HG02981 (cell line): ENCODE measurements around the gene LRP6.
"Not testable (repeated sequence)": the region's sequence is repeated elsewhere in the genome, so short reads cannot be mapped to it uniquely, and the experiment has no call there.

Experiments used
- ATAC-seq: cut with Tn5 transposase; IDR thresholded peaks from one replicate; pipeline ENCODE4 v1.9.1; 2021; ENCODE audit warnings: mild to moderate bottlenecking, moderate library complexity; ENCODE audit not compliant: unreplicated experiment

Gene LRP6

GRCh38 chr12:12127304-12127703, 139.5 kb downstream of the LRP6 start:
- ATAC-seq = no peak

GRCh38 chr12:12126551-12126950, 140.3 kb downstream of the LRP6 start:
- ATAC-seq = no peak

DNA sequence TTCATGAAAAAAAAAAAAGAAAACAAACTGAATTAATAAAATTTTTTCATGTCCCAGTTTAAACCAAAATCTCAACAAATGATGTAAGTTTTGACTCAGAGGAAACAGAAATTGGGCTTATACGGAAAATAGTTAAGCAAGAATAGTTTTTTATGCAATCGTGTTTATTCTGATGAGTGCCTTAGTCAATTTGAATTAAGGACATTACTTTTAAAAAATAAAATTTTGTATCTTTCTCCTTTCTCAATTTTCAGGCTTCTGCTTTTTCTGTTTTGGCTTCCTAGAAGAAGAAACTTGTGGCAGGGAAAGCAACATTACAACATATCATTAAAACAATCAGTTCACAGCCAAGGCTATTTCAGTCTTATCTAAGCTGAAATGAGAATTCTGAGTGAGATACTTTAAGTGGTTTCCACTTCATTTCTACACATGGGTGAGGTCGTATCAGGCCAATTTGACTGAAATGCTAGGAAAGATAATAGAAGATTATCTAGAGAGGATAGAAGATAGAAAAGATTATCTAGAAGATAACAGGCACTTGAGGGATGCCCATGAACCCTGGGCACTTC, 143.7 kb downstream of the LRP6 start:
- ATAC-seq = no peak

- ATAC-seq = no peak
Measured at GRCh38 chr12:12121061-12121460, 145.8 kb downstream of the LRP6 start.

DNA sequence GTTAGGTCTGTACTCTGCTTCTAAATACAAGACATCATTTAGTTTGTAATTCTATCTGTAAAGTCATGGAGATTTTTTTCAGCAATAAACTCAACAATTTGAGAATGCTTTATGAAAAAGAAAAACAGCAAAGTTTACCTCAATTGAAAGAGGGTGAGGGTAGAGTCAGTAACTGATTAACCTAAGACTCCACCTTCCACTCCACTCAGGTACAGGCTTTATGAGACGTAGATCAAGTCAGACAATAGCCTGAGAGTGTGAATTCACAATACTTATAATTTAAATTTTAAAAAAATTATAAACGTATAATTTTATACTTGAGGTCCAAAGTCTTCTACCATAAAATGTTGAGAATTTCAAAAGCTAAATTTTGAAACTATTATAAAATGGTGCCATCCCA, 150.2 kb downstream of the LRP6 start:
- ATAC-seq = no peak

DNA sequence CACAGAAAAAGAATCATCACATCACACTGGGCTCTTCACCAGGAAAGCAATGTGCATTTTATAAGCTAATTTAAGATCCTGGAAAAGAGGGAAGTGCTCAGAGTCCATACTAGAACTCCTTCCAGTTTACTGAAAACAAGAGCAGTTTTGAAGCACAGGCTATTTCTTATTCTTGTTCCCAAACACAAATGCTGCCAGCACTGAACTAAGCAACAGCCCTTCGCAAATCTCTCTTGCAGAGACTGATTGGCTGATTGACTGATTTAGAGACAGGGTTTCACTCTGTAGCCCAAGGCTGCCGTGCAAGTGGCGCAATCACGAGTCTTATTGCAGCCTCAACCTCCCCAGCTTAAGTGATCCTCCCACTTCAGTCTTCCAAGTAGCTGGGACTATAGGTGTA, 151.3 kb downstream of the LRP6 start:
- ATAC-seq = no peak

DNA sequence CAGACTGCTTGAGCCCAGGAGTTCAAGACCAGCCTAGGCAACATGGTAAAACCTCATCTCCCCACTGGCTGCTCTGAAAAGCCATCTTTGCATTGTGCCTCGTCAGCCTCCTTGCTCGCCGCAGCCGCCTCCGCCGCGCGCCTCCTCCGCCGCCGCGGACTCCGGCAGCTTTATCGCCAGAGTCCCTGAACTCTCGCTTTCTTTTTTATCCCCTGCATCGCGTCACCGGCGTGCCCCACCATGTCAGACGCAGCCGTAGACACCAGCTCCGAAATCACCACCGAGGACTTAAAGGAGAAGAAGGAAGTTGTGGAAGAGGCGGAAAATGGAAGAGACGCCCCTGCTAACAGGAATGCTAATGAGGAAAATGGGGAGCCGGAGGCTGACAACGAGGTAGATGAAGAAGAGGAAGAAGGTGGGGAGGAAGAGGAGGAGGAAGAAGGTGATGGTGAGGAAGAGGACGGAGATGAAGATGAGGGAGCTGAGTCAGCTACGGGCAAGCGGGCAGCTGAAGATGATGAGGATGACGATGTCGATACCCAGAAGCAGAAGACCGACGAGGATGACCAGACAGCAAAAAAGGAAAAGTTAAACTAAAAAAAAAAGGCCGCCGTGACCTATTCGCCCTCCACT, 155.8 kb downstream of the LRP6 start:
- not testable (repeated sequence) for ATAC-seq

GRCh38 chr12:12108441-12109058, 158.3 kb downstream of the LRP6 start:
- no peak for ATAC-seq

DNA sequence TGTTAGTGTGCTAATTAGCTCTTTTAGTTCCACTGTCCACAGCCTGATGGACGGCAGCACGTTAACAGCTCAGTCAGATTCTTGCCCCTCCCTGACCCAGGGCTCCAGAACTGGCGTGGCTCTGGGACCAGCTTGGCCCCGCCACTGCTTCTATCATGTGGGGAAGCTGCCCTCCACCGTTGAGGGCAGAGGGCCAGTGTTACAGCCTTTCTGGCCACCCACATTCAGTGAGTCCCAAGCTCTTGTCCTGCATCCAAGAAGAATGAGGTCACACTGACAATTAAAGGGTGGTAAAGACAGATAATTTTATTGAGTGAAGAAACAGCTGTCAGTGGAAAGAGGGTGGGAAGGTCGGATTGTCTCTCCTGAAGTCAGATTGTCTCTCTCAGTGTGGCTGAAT, 159.2 kb downstream of the LRP6 start:
- ATAC-seq = no peak

- no peak for ATAC-seq
Measured at GRCh38 chr12:12099102-12099501, 167.7 kb downstream of the LRP6 start.

GRCh38 chr12:12098691-12099015, 168.2 kb downstream of the LRP6 start:
- ATAC-seq = no peak

DNA sequence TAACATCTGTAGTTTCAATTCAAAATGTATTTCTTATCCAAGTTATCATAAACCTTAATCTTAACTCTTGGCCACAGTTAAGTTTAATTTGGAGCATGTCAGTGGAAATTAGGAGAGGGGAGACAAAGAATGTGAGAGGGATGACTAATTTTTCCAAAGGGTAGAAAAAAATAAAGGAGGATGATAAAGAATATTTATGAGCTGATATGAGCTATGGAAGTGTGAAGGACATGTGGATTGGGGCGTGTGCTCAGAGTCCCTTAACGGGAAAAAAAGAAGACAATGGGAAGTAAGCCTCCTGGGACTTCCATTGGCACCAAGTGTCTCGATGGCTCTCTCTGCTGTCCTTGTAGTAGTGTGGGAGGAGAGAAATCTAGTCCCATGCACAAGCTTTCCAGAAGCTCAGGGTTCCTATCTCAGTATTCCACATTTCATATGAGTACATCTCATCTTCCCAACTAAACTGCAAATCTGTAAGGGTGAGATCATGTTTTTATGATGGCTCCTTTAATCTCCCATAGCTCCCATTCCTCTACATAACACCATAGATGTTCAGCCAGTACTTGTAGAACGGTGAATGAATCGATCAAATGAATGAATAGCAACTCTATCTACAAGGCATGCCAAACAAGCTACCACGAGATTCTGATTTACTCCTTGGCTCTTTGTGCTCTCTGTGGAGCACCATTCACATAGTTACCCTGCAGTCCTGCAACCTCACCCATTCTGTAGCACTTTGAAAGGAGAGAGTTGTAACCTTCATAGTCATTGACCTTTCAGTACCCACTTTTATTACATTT, 168.8 kb downstream of the LRP6 start:
- ATAC-seq = no peak

DNA sequence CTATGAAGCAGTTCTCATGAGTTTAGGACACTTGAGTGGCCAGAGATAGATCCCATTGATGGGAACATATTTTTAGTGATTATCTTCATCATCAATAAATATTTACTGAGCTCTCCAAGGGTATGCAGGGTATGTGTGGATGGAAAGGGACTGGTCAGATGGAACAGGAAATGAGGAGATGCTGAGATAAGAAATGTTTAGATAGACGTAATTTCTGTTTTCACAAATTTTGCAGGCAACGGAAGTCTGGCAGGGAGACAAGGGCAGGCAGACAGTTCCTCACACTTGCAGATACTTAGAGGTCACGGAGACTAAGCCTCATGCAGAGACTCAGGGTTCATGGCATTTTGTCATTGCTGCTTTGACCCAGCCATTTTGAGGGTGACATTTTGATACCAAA, 171.8 kb downstream of the LRP6 start:
- ATAC-seq = no peak

DNA sequence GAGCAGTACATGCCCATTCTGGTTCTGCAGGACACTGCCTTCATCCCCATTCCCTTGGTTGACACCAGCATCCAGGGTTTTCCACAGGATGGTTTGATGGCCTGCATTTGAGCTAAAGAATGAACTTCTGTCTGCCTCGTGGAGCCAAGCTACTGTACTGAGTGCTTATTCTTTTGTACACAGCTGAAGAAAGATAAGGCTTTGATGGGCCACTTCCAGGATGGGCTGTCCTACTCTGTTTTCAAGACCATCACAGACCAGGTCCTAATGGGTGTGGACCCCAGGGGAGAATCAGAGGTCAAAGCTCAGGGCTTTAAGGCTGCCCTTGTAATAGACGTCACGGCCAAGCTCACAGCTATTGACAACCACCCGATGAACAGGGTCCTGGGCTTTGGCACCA, 172.4 kb downstream of the LRP6 start:
- ATAC-seq = no peak

- ATAC-seq = no peak
Measured at GRCh38 chr12:12091977-12092663, 174.7 kb downstream of the LRP6 start.

DNA sequence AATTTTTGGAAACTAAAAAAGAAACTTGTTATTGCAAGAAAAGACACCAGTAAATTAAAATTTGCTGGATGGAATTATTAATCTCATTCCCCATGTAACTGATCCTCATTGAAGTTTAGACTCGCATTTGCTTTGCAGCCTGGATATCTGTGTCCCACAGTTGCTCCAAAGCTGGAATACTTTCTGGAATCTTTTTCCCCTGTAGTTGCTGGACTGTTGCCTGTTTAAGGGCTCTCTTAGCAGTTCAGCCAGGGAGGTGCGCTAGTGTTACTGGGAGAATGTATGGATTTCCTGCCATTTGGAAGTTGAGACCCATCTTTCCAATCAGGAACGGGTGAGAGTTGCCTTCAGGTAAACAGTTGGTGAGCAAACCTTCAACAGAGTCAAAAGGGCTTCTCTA, 175.8 kb downstream of the LRP6 start:
- no peak for ATAC-seq

GRCh38 chr12:12088761-12089160, 178.1 kb downstream of the LRP6 start:
- ATAC-seq = no peak

GRCh38 chr12:12088147-12088546, 178.7 kb downstream of the LRP6 start:
- no peak for ATAC-seq

- no peak for ATAC-seq
Measured at GRCh38 chr12:12087693-12088034, 179.2 kb downstream of the LRP6 start.

DNA sequence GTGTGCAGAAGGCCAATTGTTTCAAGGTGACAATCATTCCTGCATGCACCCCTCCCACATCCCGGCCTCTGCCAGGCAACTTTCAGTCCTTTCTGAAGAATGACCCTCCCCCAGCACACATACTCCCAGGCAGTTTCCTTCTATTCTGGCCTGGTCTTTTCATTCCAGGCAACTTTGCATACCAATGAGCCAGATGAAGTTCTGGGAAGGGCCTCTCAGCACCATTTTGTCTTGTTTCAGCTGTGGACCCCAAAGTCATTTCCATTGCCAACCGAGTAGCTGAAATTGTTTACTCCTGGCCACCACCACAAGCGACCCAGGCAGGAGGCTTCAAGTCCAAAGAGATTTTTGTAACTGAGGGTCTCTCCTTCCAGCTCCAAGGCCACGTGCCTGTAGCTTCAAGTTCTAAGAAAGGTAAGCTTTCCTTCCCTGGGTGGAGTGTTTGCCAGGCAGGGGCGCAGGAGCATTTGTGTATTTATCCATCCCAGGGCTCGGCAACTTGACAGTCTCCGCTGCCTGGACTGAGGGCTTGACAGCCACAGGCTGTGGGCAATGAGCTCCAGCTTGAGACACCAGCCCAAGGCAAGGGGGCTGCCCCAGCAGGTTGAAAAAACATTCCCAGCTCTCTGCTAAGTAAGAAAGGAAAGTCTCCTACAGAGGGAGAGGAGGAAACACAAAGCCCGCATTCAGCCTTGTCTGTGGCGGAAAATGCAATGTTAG, 179.7 kb downstream of the LRP6 start:
- no peak for ATAC-seq

DNA sequence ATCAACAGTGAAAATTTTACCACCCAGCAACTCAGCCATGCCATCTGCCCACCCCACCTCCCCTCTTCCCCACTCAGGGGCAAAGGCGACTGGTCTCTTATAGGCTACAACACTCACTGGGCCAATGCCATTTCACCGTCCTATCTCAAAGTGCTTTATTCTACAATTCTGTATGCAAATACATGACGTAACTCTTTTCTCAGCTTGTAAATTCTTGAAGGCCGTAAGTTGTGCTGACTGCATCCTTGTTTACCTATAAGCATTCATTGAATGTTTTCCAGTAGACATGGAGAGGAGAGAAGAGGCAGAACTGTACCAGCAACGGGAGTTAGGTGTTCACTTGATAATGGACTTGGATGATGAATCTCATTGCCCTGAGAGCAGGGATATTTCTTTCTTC, 180.5 kb downstream of the LRP6 start:
- no peak for ATAC-seq
